CD14-positive monocyte (primary cell): Measurements from ENCODE around the gene CELF4. TPM values are rescaled to one million over a fixed set of nuclear protein-coding genes. Genes with fewer than 3 reads are reported as not detected.

Source experiments
- DNase-seq, 3 donors: peaks; one replicate each; pipeline ENCODE4 v3.0.0-alpha.2; 2011 to 2022
- H2AFZ ChIP-seq: 2 replicates; pipeline ENCODE4 v1.6.0; 2012; ENCODE audit warnings: mild to moderate bottlenecking, low read depth, low read length, inconsistent platforms; ENCODE audit not compliant: insufficient read depth, poor library complexity, severe bottlenecking
- H3K27ac ChIP-seq, 2 donors: 1 replicate in 1 of 2; 2 replicates in 1 of 2; pipeline ENCODE4 v1.5.1; 2012 to 2013; ENCODE audit warnings: low read length in 2 of 2, control low read depth in 1 of 2, inconsistent platforms in 1 of 2, low read depth in 1 of 2, mild to moderate bottlenecking in 1 of 2
- H3K27me3 ChIP-seq, 2 donors: one replicate each; pipeline versions ENCODE4 v1.6.0 to v1.6.1; 2011 to 2013; ENCODE audit warnings: low read length in 2 of 2; ENCODE audit not compliant: control insufficient read depth in 2 of 2, insufficient read depth in 2 of 2
- H3K36me3 ChIP-seq, 2 donors: replicated peaks in 1 of 2; 1 replicate in 1 of 2; 2 replicates in 1 of 2; pipeline versions ENCODE4 v1.5.1 to v1.6.1; 2012 to 2013; ENCODE audit warnings: low read length in 2 of 2, control low read depth in 1 of 2, inconsistent platforms in 1 of 2, mild to moderate bottlenecking in 1 of 2; ENCODE audit not compliant: insufficient read depth in 2 of 2, control insufficient read depth in 1 of 2
- H3K4me1 ChIP-seq, 2 donors: 1 replicate in 1 of 2; 2 replicates in 1 of 2; pipeline versions ENCODE4 v1.5.1 to v1.6.1; 2012 to 2013; ENCODE audit warnings: low read length in 2 of 2, control low read depth in 1 of 2, inconsistent platforms in 1 of 2, mild to moderate bottlenecking in 1 of 2, moderate library complexity in 1 of 2; ENCODE audit not compliant: insufficient read depth in 2 of 2, control insufficient read depth in 1 of 2
- H3K4me2 ChIP-seq: replicated peaks from 2 replicates; pipeline ENCODE3; 2012; ENCODE audit warnings: low read length, moderate library complexity, mild to moderate bottlenecking; ENCODE audit not compliant: poor library complexity, severe bottlenecking; ENCODE audit errors: extremely low read depth
- H3K4me3 ChIP-seq, 3 experiments: fragments of 200-600 bp in 1 of 3; sonication (generic) in 1 of 3; replicated peaks in 1 of 3; 1 replicate in 2 of 3; 2 replicates in 1 of 3; pipeline ENCODE4 v1.5.1; 2011 to 2013; ENCODE audit warnings: low read length in 3 of 3, mild to moderate bottlenecking in 3 of 3, control low read depth in 2 of 3, low read depth in 2 of 3, inconsistent platforms in 1 of 3, moderate library complexity in 1 of 3
- H3K79me2 ChIP-seq: 2 replicates; pipeline ENCODE4 v1.6.0; 2012; ENCODE audit warnings: mild to moderate bottlenecking, control low read depth, inconsistent platforms, low read length, moderate library complexity; ENCODE audit not compliant: insufficient read depth
- H3K9ac ChIP-seq: 2 replicates; pipeline ENCODE4 v1.6.0; 2017; ENCODE audit warnings: low read length, mild to moderate bottlenecking; ENCODE audit not compliant: insufficient read depth, poor library complexity, severe bottlenecking
- H3K9me3 ChIP-seq, 2 donors: replicated peaks in 1 of 2; 1 replicate in 1 of 2; 2 replicates in 1 of 2; pipeline versions ENCODE4 v1.5.1 to v1.6.1; 2012 to 2013; ENCODE audit warnings: low read length in 2 of 2, control low read depth in 1 of 2; ENCODE audit not compliant: control insufficient read depth in 1 of 2, insufficient read depth in 1 of 2
- H4K20me1 ChIP-seq: 2 replicates; pipeline ENCODE4 v1.6.0; 2012; ENCODE audit warnings: mild to moderate bottlenecking, low read length, control low read depth, moderate library complexity; ENCODE audit not compliant: insufficient read depth
- H3K27ac Mint-ChIP-seq, 7 donors: one replicate each; pipeline ENCODE4 v1.8.0; 2020; ENCODE audit warnings: mild to moderate bottlenecking in 7 of 7, mixed read lengths in 7 of 7, moderate library complexity in 6 of 7, inconsistent platforms in 2 of 7
- H3K27me3 Mint-ChIP-seq, 3 donors: one replicate each; pipeline ENCODE4 v1.8.0; 2021 to 2022; ENCODE audit warnings: low read depth in 3 of 3, mild to moderate bottlenecking in 3 of 3, mixed read lengths in 3 of 3, moderate library complexity in 3 of 3, inconsistent platforms in 1 of 3
- H3K36me3 Mint-ChIP-seq, 2 donors: one replicate each; pipeline ENCODE4 v1.8.0; 2020; ENCODE audit warnings: mixed read lengths in 2 of 2, inconsistent platforms in 1 of 2, mild to moderate bottlenecking in 1 of 2
- H3K4me1 Mint-ChIP-seq: one replicate; pipeline ENCODE4 v1.8.0; 2020; ENCODE audit warnings: mild to moderate bottlenecking, mixed read lengths
- H3K4me3 Mint-ChIP-seq, 2 donors: one replicate each; pipeline ENCODE4 v1.8.0; 2020; ENCODE audit warnings: mild to moderate bottlenecking in 2 of 2, mixed read lengths in 2 of 2, moderate library complexity in 1 of 2
- H3K9me3 Mint-ChIP-seq, 7 donors: one replicate each; pipeline ENCODE4 v1.8.0; 2020 to 2022; ENCODE audit warnings: mixed read lengths in 7 of 7, mild to moderate bottlenecking in 6 of 7, moderate library complexity in 6 of 7, inconsistent platforms in 2 of 7
- WGBS: methylation state at CpG from one replicate; pipeline ENCODE4 v1.1.5; 2013; ENCODE audit warnings: missing lambda C conversion rate; ENCODE audit not compliant: insufficient coverage; 5-methylcytosine and 5-hydroxymethylcytosine counted together
- intact Hi-C, 2 donors: fragments of 100-400 bp; cut with micrococcal nuclease; formaldehyde crosslinking; loops; one replicate each; pipeline versions ENCODE4 v1.15.0 to v1.15.1; 2023
- polyA plus RNA-seq, 3 donors: library from polyadenylated mRNA; depleted of rRNA in 1 of 3; unstranded in 2 of 3; stranded (reverse) in 1 of 3; fragments of 300-500 nt in 2 of 3; fragments of >200 nt in 1 of 3; fragmentation: Illumina TruSeq in 2 of 3; gene quantifications; 1 replicate in 2 of 3; 2 replicates in 1 of 3; pipeline ENCODE4 v1.2.3, GENCODE V29; 2012 to 2021
- TF ChIP-seq, protein P1 (sequence below): fragments of 200-600 bp; IDR thresholded peaks from one replicate; pipeline ENCODE4 v1.8.0; 2022; ENCODE audit warnings: antibody characterized with exemption, mild to moderate bottlenecking

The CELF4 gene
- polyA plus RNA-seq, 3 donors: not detected

DNA sequence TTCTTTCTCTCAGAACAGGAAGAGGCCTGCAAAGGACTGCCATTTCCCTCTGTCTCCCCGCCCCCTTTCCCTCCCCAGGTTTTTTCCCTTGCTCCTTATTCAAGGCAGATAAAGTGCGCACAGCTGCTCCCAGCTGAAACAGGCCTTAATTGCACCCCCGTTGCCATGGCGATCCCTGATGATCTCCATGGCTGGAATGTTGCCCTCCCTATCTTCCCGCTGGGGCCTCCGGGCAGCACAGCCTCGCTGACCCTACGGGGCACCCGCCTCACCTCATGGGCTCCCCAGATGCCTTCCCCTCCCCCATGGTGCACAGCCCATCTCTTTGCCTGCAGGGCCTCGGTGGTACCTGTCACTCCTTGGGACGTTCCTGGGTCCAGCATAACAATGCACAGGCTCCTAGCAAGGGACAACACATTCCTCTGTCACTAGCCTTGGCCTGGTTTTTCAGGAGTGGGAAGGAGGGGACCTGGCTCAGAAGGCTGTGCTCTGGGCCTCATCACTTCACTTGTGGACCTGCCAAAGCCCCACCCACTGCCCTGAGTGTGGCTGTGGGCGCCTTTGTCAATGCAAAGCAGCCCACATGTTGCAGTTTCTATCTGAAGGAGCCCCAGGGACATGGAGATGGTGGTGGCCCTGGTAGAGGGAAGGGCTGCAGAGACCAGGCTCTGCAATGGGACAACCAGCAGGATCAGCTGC lies 115.0 kb downstream of the CELF4 start:
- H3K4me1 Mint-ChIP-seq: no peaks in the 10 kb centered on the region
- no peak overlapping the region for H3K9ac ChIP-seq

DNA sequence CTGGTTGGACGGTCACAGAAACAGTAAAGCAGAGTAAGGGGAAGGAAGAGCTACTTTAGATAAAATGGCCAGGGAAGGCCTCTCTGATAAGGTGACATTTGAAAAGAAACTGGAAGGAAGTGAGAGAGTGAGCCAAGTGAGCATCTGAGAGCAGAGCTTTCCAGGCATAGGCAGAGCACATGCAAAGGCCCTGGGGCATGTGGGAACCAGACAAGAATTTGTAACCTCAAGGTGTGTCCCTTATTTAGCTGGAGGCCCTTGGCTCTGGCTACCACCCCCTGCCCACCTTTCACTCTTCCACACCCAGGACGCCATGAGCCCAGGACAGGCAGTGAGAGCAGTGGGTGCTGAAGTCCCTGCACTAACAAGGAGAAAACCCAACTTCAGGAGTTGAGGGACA lies 116.0 kb downstream of the CELF4 start:
- Histone ChIP-seq H3K36me3 (no peaks in the 10 kb centered on the region), H2AFZ (no peak overlapping the region), H3K9me3 (no peaks in the 10 kb centered on the region), H3K27me3 (no peaks in the 10 kb centered on the region), H3K9ac (no peak overlapping the region), H3K4me3 (no peak overlapping the region), H3K79me2 (no peaks in the 10 kb centered on the region), H3K4me2 (no peak overlapping the region), H3K27ac (no peak overlapping the region), H3K4me1 (no peaks in the 10 kb centered on the region), H4K20me1 (no peaks in the 10 kb centered on the region)
- Mint-ChIP-seq H3K4me3 (no peak overlapping the region), H3K9me3 (no peaks in the 10 kb centered on the region), H3K4me1 (no peaks in the 10 kb centered on the region), H3K36me3 (no peaks in the 10 kb centered on the region), H3K27ac (no peak overlapping the region), H3K27me3 (peaks cover 2 to 7% (median 5%) of the 10 kb centered on the region in 3 donors)
- intact Hi-C loops: no loop called here
- 66% methylated on average over 2 of the region's 2 CpGs for WGBS
- TF ChIP-seq, protein P1, sequence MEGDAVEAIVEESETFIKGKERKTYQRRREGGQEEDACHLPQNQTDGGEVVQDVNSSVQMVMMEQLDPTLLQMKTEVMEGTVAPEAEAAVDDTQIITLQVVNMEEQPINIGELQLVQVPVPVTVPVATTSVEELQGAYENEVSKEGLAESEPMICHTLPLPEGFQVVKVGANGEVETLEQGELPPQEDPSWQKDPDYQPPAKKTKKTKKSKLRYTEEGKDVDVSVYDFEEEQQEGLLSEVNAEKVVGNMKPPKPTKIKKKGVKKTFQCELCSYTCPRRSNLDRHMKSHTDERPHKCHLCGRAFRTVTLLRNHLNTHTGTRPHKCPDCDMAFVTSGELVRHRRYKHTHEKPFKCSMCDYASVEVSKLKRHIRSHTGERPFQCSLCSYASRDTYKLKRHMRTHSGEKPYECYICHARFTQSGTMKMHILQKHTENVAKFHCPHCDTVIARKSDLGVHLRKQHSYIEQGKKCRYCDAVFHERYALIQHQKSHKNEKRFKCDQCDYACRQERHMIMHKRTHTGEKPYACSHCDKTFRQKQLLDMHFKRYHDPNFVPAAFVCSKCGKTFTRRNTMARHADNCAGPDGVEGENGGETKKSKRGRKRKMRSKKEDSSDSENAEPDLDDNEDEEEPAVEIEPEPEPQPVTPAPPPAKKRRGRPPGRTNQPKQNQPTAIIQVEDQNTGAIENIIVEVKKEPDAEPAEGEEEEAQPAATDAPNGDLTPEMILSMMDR: no peak
- DNase-seq: no peak

More for the DNA sequence above, 115.0 kb downstream of the CELF4 start:
- no peak overlapping the region for H3K4me2 ChIP-seq
- no peaks in the 10 kb centered on the region for H3K4me1 ChIP-seq
- 78% methylated on average over 10 of the region's 12 CpGs for WGBS
- Mint-ChIP-seq H3K27ac (no peak overlapping the region), H3K36me3 (no peaks in the 10 kb centered on the region), H3K9me3 (no peaks in the 10 kb centered on the region), H3K27me3 (peaks cover 2 to 7% (median 3%) of the 10 kb centered on the region in 3 donors), H3K4me3 (no peak overlapping the region)
- TF ChIP-seq, protein P1: no peak
- H2AFZ ChIP-seq: no peak overlapping the region
- DNase-seq: no peak
- no peaks in the 10 kb centered on the region for H4K20me1 ChIP-seq
- H3K36me3 ChIP-seq: no peaks in the 10 kb centered on the region
- H3K9me3 ChIP-seq: no peaks in the 10 kb centered on the region
- H3K27me3 ChIP-seq: no peaks in the 10 kb centered on the region
- H3K27ac ChIP-seq: no peak overlapping the region
- intact Hi-C loops: no loop called here
- no peaks in the 10 kb centered on the region for H3K79me2 ChIP-seq
- no peak overlapping the region for H3K4me3 ChIP-seq
